NT2/D1 (cell line): ENCODE results near the gene CACFD1.

Source experiments
- DNase-seq: peaks from one replicate; pipeline ENCODE4 v3.0.0-alpha.2; 2011; ENCODE audit warnings: low read depth, low spot score
- H3K27me3 ChIP-seq: 2 replicates; pipeline ENCODE4 v1.6.0; 2011; ENCODE audit warnings: mild to moderate bottlenecking; ENCODE audit not compliant: insufficient read length, insufficient read depth
- H3K36me3 ChIP-seq: 2 replicates; pipeline ENCODE4 v1.6.1; 2011; ENCODE audit warnings: mild to moderate bottlenecking, low read length, mixed read lengths; ENCODE audit not compliant: insufficient read depth, insufficient read length
- H3K4me1 ChIP-seq: 2 replicates; pipeline ENCODE4 v1.5.1; 2011; ENCODE audit not compliant: insufficient read depth, insufficient read length
- H3K4me3 ChIP-seq: 2 replicates; pipeline ENCODE4 v1.5.1; 2011; ENCODE audit warnings: low read depth; ENCODE audit not compliant: insufficient read length
- H3K9ac ChIP-seq: 2 replicates; pipeline ENCODE4 v1.6.0; 2011; ENCODE audit warnings: low read depth; ENCODE audit not compliant: insufficient read length
- H3K9me3 ChIP-seq: 2 replicates; pipeline ENCODE4 v1.5.1; 2011; ENCODE audit warnings: mild to moderate bottlenecking, low read length; ENCODE audit not compliant: insufficient read depth
- SUZ12 ChIP-seq: IDR thresholded peaks from 2 replicates; pipeline ENCODE4 v1.6.1; 2011; ENCODE audit not compliant: insufficient read length, insufficient read depth; ENCODE audit errors: extremely low read depth
- YY1 ChIP-seq: IDR thresholded peaks from 2 replicates; pipeline ENCODE4 v1.6.1; 2011; ENCODE audit not compliant: insufficient read length, insufficient read depth
- ZNF274 ChIP-seq: IDR thresholded peaks from 2 replicates; pipeline ENCODE4 v1.6.1; 2011; ENCODE audit warnings: mild to moderate bottlenecking, low read depth, low read length

CACFD1 gene

GRCh38 chr9:133465984-133466383 is 6.2 kb downstream of the CACFD1 start:
- Histone ChIP-seq H3K4me1 (peaks cover 14% of the 10 kb centered on the region), H3K4me3 (no peak overlapping the region), H3K36me3 (peaks cover 15% of the 10 kb centered on the region), H3K9me3 (no peaks in the 10 kb centered on the region), H3K27me3 (no peaks in the 10 kb centered on the region), H3K9ac (no peak overlapping the region)
- no peak for DNase-seq
- TF ChIP-seq ZNF274 (no peak), YY1 (no peak), SUZ12 (no peak)

DNA sequence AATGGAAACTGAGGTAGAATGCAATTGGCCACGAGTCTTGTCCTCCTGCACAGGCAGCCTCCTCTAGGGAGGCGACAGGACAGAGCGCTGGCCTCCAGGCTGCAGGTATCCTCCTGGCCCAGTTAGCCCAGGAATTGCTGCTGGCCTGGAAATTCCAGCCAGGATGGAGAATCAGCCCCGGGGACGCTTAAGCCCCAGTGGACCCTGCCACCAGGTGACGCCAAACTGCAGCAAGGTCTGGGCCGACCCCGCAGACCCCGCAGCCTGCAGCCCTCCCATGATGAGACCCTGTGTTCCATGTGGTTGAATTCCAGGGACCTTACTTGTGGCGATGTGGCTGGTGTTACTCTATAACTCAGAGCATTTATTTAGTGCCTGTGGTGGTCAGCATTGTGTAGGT is 7.3 kb downstream of the CACFD1 start:
- Histone ChIP-seq H3K36me3 (peaks cover 25% of the 10 kb centered on the region), H3K9ac (no peak overlapping the region), H3K9me3 (no peaks in the 10 kb centered on the region), H3K4me1 (peaks cover 8% of the 10 kb centered on the region), H3K4me3 (no peak overlapping the region), H3K27me3 (no peaks in the 10 kb centered on the region)
- TF ChIP-seq YY1: no peak
- TF ChIP-seq SUZ12: no peak
- TF ChIP-seq ZNF274: no peak
- DNase-seq: no peak

- TF ChIP-seq SUZ12 (no peak), ZNF274 (no peak), YY1 (no peak)
- Histone ChIP-seq H3K36me3 (peaks cover 38% of the 10 kb centered on the region), H3K9me3 (no peaks in the 10 kb centered on the region), H3K9ac (peak overlapping the region; percentile 3), H3K4me1 (peaks cover 7% of the 10 kb centered on the region), H3K27me3 (no peaks in the 10 kb centered on the region), H3K4me3 (no peak overlapping the region)
- no peak for DNase-seq
Measured at GRCh38 chr9:133468374-133468773, 8.6 kb downstream of the CACFD1 start.

DNA sequence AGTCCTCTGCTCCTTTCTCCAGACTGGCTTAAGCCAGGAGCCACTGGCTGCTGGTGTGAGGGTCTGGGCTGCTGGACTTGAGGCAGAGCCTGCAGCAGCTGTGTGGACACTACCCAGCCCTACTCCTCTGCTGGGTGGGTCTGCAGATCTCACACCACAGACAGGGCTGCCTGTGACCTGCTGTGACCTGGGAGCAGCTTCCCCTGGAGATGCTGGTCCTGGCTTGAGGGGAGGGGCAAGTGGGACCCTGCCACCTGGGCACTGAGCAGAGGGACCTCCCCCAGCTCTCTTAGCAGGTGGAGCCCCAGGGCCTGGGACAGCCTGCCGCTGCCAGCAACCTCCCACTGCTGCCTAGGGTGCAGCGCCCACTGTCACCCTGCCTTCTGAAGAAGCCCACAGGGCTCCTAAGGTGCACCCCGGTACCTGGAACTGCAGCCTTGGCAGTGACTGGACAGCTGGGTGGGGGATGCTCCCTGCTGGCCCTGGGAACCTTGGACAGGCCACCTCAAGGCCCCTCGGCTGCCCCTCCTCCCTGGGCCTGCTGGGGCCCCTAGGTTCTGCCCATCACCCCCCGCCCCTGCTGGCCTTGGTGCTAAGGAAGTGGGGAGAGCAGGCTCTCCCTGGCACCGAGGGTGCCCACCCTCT is 9.1 kb downstream of the CACFD1 start:
- H3K4me3 ChIP-seq: no peak overlapping the region
- H3K9me3 ChIP-seq: no peaks in the 10 kb centered on the region
- no peaks in the 10 kb centered on the region for H3K27me3 ChIP-seq
- TF ChIP-seq ZNF274 (no peak), SUZ12 (no peak), YY1 (no peak)
- peaks cover 7% of the 10 kb centered on the region for H3K4me1 ChIP-seq
- H3K9ac ChIP-seq: peak overlapping the region; percentile 3
- no peak for DNase-seq
- H3K36me3 ChIP-seq: peaks cover 43% of the 10 kb centered on the region

DNA sequence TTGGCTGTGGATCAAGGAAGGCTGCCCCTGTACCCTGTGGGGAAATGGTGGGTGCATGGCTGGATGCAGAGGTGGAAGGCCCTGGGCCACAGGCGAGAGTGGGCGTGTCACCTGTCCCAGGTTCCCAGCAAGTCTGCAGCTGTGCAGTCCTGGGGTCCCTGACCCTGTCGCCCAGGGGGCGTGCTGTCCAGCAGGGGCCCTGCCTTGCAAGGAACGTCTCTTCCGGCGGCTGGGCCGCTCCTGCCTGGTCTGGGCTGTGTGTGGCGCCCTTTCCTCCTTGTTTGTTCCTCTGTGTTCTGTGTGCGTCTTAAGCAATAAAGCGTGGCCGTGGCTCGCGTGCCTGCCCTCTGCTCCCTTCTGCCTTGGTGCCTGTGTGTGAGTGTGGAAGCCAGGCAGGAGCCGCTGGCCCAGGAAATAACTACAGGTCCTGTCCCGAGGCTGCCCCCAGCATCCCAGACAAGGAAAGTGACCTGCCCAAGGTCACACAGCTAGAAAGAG is 10.7 kb downstream of the CACFD1 start:
- Histone ChIP-seq H3K9ac (peak overlapping the region; percentile 63), H3K4me3 (no peak overlapping the region), H3K9me3 (no peaks in the 10 kb centered on the region), H3K36me3 (peaks cover 52% of the 10 kb centered on the region), H3K4me1 (peaks cover 7% of the 10 kb centered on the region), H3K27me3 (no peaks in the 10 kb centered on the region)
- TF ChIP-seq ZNF274 (no peak), SUZ12 (no peak), YY1 (no peak)
- DNase-seq: no peak

- H3K4me3 ChIP-seq: no peak overlapping the region
- H3K36me3 ChIP-seq: peaks cover 55% of the 10 kb centered on the region
- DNase-seq: no peak
- no peaks in the 10 kb centered on the region for H3K27me3 ChIP-seq
- no peak overlapping the region for H3K9ac ChIP-seq
- TF ChIP-seq SUZ12: no peak
- TF ChIP-seq ZNF274: no peak
- no peak for TF ChIP-seq YY1
- H3K4me1 ChIP-seq: peaks cover 9% of the 10 kb centered on the region
- H3K9me3 ChIP-seq: no peaks in the 10 kb centered on the region
Measured at GRCh38 chr9:133470988-133471387, 11.2 kb downstream of the CACFD1 start.

DNA sequence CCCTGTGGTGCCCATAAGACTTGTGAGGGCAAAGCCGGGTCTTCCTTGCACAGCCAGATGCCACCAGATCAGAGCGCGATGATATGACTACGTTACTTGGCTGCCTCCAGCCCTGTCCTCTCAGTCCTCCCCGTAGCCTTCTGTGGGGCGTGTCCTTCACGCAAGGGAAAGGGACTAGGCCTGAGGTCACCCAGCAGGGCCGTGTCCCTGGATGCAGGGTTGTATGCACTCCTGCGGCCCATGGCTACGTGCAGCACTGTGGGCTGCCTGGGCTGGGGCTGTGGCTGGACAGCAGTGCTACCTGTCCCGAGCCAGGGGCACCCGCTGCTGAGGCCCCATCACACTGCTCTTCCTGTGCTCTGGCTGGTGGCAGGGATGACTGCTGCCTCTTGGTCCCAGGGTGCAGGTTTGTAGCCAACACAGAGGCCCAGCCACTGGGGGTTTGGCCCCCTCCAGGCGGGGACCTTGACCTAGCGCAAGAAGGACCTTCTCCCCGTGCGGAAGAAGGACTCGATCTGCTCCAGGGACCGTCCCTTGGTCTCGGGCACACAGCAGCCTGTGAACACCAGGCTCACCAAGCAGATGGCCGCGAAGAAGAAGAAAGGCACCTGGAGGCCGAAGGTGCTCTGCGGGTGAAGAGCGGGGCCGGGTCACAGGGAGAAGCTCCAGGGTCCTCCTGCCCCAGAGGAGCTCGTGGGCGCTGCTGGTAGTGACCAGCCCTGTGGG is 11.9 kb downstream of the CACFD1 start:
- Histone ChIP-seq H3K4me1 (peaks cover 10% of the 10 kb centered on the region), H3K36me3 (peaks cover 63% of the 10 kb centered on the region), H3K27me3 (no peaks in the 10 kb centered on the region), H3K9ac (peak overlapping the region; percentile 21), H3K4me3 (no peak overlapping the region), H3K9me3 (no peaks in the 10 kb centered on the region)
- no peak for DNase-seq
- TF ChIP-seq SUZ12 (no peak), ZNF274 (no peak), YY1 (no peak)
